ENCODE results near the gene IFT81.

Gene IFT81

DNA sequence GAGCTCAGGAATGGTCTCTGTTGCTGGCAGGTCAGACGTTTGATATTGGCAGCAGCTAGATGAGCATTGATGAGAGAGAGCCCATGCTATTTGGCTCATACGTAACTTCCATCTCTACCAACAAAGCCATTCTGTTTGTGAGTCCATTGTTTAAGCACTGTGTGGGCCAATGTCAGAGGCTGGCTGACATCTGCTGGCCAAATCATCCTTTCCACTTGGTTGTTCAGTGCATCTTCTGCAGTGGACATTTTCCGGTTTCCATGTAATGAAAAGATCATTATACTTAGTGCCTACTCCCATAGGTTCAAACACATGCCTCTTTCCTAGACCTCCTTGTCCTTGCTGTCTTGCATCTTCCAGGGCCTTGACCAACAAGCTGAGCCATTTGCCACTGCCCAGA, 59.2 kb downstream of the IFT81 start:
- Histone ChIP-seq H3K79me2 (ENCODE audit: insufficient read depth, low read length) (no peaks in the 10 kb centered on the region), H3K27ac (ENCODE audit: low read length) (no peak overlapping the region), H2AFZ (ENCODE audit: low read depth, low read length) (no peak overlapping the region), H3K36me3 (ENCODE audit: insufficient read depth, low read length) (no peaks in the 10 kb centered on the region), H3K4me2 (ENCODE audit: insufficient read depth, low read length) (no peak overlapping the region), H3K4me3 (ENCODE audit: low read depth in 1 of 2, low read length in 2 of 2) (no peak overlapping the region), H3K9me3 (ENCODE audit: insufficient read depth, low read length, severe bottlenecking) (peaks cover 9% of the 10 kb centered on the region), H3K4me1 (ENCODE audit: insufficient read depth, low read length) (no peaks in the 10 kb centered on the region), H3K27me3 (ENCODE audit: insufficient read depth, low read length, poor library complexity) (no peaks in the 10 kb centered on the region), H4K20me1 (ENCODE audit: insufficient read depth, low read length) (no peaks in the 10 kb centered on the region), H3K9ac (ENCODE audit: low read depth, low read length) (no peak overlapping the region)
- TF ChIP-seq, protein P1, sequence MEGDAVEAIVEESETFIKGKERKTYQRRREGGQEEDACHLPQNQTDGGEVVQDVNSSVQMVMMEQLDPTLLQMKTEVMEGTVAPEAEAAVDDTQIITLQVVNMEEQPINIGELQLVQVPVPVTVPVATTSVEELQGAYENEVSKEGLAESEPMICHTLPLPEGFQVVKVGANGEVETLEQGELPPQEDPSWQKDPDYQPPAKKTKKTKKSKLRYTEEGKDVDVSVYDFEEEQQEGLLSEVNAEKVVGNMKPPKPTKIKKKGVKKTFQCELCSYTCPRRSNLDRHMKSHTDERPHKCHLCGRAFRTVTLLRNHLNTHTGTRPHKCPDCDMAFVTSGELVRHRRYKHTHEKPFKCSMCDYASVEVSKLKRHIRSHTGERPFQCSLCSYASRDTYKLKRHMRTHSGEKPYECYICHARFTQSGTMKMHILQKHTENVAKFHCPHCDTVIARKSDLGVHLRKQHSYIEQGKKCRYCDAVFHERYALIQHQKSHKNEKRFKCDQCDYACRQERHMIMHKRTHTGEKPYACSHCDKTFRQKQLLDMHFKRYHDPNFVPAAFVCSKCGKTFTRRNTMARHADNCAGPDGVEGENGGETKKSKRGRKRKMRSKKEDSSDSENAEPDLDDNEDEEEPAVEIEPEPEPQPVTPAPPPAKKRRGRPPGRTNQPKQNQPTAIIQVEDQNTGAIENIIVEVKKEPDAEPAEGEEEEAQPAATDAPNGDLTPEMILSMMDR (IDR thresholded peaks at IDR 0.05; ENCODE audit: borderline replicate concordance, extremely low read depth, low read length, poor library complexity, severe bottlenecking) = no peak
- no peak for TF ChIP-seq EZH2 (IDR thresholded peaks at IDR 0.05; ENCODE audit: borderline replicate concordance, low read depth, low read length, severe bottlenecking)
- DNase-seq (no peak), ATAC-seq (ENCODE audit: insufficient read depth, low read depth) (no peak)

DNA sequence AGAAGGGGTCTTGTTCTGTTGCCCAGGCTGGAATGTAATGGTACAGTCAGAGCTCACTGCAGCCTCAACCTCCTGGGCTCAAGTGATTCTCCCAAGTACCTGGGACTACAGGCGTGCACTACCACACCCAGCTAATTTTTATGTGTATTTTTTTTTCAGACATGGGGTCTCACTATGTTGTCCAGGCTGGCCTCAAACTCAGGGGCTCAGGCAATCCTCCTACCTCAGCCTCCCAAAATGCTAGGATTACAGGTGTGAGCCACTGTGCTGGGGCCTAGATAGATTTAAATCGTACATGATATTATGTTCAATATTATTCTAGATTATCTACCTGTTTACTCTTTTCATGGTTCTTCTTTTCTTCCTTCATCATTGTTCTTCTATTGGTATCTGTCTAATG, 61.5 kb downstream of the IFT81 start:
- no peak overlapping the region for H3K27ac ChIP-seq (ENCODE audit: low read length)
- no peaks in the 10 kb centered on the region for H4K20me1 ChIP-seq (ENCODE audit: insufficient read depth, low read length)
- no peak overlapping the region for H3K9ac ChIP-seq (ENCODE audit: low read depth, low read length)

DNA sequence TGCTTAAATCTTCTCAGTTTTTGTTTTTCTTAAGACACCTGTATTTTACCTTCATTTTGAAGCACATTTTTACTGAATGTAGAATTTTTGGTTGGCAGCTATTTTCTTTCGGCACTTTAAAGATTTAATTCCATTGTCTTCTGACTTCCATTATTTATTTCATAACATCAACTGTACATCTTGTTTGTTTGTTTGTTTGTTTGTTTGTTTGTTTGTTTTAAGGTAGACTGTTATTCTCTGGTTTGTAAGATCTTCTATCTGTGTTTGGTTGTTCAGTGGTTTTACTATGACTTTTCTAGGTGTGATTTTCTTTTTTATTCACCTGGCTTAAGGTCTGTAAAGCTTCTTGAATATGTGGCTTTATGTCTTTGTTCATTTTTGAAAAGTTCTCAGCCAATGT, 61.9 kb downstream of the IFT81 start:
- Histone ChIP-seq H2AFZ (ENCODE audit: low read depth, low read length) (no peak overlapping the region), H3K4me2 (ENCODE audit: insufficient read depth, low read length) (no peak overlapping the region), H3K9ac (ENCODE audit: low read depth, low read length) (no peak overlapping the region), H3K9me3 (ENCODE audit: insufficient read depth, low read length, severe bottlenecking) (peaks cover 9% of the 10 kb centered on the region), H3K27me3 (ENCODE audit: insufficient read depth, low read length, poor library complexity) (no peaks in the 10 kb centered on the region), H3K4me3 (ENCODE audit: low read depth in 1 of 2, low read length in 2 of 2) (no peak overlapping the region), H3K36me3 (ENCODE audit: insufficient read depth, low read length) (no peaks in the 10 kb centered on the region), H3K79me2 (ENCODE audit: insufficient read depth, low read length) (no peaks in the 10 kb centered on the region), H3K4me1 (ENCODE audit: insufficient read depth, low read length) (no peaks in the 10 kb centered on the region), H3K27ac (ENCODE audit: low read length) (no peak overlapping the region), H4K20me1 (ENCODE audit: insufficient read depth, low read length) (no peaks in the 10 kb centered on the region)
- ATAC-seq (ENCODE audit: insufficient read depth, low read depth) (no peak), DNase-seq (no peak)
- TF ChIP-seq, protein P1 (IDR thresholded peaks at IDR 0.05; ENCODE audit: borderline replicate concordance, extremely low read depth, low read length, poor library complexity, severe bottlenecking) = no peak
- TF ChIP-seq EZH2 (IDR thresholded peaks at IDR 0.05; ENCODE audit: borderline replicate concordance, low read depth, low read length, severe bottlenecking) = no peak

More for the DNA sequence above, 61.5 kb downstream of the IFT81 start:
- Histone ChIP-seq H3K36me3 (ENCODE audit: insufficient read depth, low read length) (no peaks in the 10 kb centered on the region), H3K4me3 (ENCODE audit: low read depth in 1 of 2, low read length in 2 of 2) (no peak overlapping the region), H3K9me3 (ENCODE audit: insufficient read depth, low read length, severe bottlenecking) (peaks cover 9% of the 10 kb centered on the region), H3K79me2 (ENCODE audit: insufficient read depth, low read length) (no peaks in the 10 kb centered on the region), H2AFZ (ENCODE audit: low read depth, low read length) (no peak overlapping the region), H3K27me3 (ENCODE audit: insufficient read depth, low read length, poor library complexity) (no peaks in the 10 kb centered on the region), H3K4me1 (ENCODE audit: insufficient read depth, low read length) (no peaks in the 10 kb centered on the region), H3K4me2 (ENCODE audit: insufficient read depth, low read length) (no peak overlapping the region)
- no peak for TF ChIP-seq EZH2 (IDR thresholded peaks at IDR 0.05; ENCODE audit: borderline replicate concordance, low read depth, low read length, severe bottlenecking)
- TF ChIP-seq, protein P1 (IDR thresholded peaks at IDR 0.05; ENCODE audit: borderline replicate concordance, extremely low read depth, low read length, poor library complexity, severe bottlenecking) = no peak
- no peak for DNase-seq
- no peak for ATAC-seq (ENCODE audit: insufficient read depth, low read depth)

DNA sequence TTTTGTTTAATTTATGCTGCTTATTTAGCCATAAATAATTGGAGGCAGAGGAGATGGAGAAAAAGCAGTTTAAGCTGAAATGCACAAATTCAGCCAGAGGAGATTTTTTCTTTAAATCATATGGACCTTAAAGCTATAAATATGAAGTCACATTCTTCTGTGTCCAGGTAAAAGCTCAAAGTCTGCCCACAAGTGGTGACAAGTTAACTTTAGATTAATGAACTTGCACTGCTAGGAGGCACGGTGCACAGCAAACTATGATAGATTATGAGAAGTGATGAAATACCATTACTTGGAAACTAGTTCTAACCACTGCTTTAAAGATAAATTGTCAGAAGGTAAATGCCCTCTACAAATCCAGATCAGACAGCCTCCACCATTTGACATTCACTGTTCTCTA, 69.0 kb downstream of the IFT81 start:
- Histone ChIP-seq H3K4me3 (ENCODE audit: low read depth in 1 of 2, low read length in 2 of 2) (no peak overlapping the region), H2AFZ (ENCODE audit: low read depth, low read length) (no peak overlapping the region), H4K20me1 (ENCODE audit: insufficient read depth, low read length) (no peaks in the 10 kb centered on the region), H3K4me2 (ENCODE audit: insufficient read depth, low read length) (no peak overlapping the region), H3K27ac (ENCODE audit: low read length) (no peak overlapping the region), H3K9me3 (ENCODE audit: insufficient read depth, low read length, severe bottlenecking) (no peaks in the 10 kb centered on the region), H3K36me3 (ENCODE audit: insufficient read depth, low read length) (peaks cover 8% of the 10 kb centered on the region; the same call in 1 of the 2 replicates), H3K9ac (ENCODE audit: low read depth, low read length) (no peak overlapping the region), H3K27me3 (ENCODE audit: insufficient read depth, low read length, poor library complexity) (no peaks in the 10 kb centered on the region), H3K4me1 (ENCODE audit: insufficient read depth, low read length) (no peaks in the 10 kb centered on the region), H3K79me2 (ENCODE audit: insufficient read depth, low read length) (no peaks in the 10 kb centered on the region)
- DNase-seq = no peak
- ATAC-seq (ENCODE audit: insufficient read depth, low read depth) = no peak
- TF ChIP-seq, protein P1 (IDR thresholded peaks at IDR 0.05; ENCODE audit: borderline replicate concordance, extremely low read depth, low read length, poor library complexity, severe bottlenecking) = no peak
- TF ChIP-seq EZH2 (IDR thresholded peaks at IDR 0.05; ENCODE audit: borderline replicate concordance, low read depth, low read length, severe bottlenecking) = no peak

All from DND-41 (cell line).